GM12864 (cell line): ENCODE results near the gene B3GALT4.

Experiments
- DNase-seq: peaks from one replicate; pipeline ENCODE4 v3.0.0-alpha.2; 2011; ENCODE audit warnings: low read depth
- H3K4me3 ChIP-seq: 2 replicates; pipeline ENCODE4 v1.5.1; 2011; ENCODE audit warnings: mild to moderate bottlenecking, low read depth, low read length, control low read depth
- TF ChIP-seq, protein P1 (sequence below): IDR thresholded peaks from 2 replicates; pipeline ENCODE4 v1.5.1; 2011; ENCODE audit warnings: low read depth, mild to moderate bottlenecking, moderate library complexity, low read length, control low read depth, inconsistent platforms; ENCODE audit errors: missing control alignments

Gene B3GALT4

DNA sequence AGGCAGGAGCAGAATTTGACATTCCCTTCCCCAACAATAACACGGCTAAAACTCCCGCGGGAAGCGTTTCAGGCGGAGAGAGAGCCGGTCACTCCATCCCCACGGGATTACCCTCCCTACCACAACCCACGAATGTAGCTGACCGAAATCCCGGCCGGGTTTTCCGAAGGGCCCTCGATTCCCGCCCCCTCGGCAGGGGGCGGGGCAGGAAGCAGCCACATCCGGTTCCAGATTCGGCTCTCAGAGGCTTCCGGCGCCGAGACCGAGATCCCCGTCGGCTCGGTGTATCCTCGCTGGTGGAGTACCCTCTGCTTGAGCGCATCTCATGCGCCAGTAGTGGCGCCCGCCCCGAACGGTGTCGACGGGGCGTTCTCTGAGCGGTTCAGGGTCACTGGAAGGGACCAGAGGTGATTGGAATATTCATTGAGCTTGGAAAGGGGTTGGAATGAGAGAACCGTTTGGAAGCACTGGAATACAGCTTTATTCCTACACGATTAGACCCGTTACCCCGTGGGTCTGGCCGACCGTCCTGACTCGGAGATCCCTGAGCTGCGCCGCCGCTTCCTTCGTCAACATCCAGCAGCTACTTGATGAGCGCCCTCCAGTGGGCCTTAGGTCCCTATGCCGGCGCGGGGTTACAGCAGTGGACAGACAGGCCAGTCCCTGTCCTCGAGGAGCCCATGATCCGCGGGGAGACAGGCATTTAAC lies 22.5 kb downstream of the B3GALT4 start:
- H3K4me3 ChIP-seq, result peak overlapping the region; percentile 69
- TF ChIP-seq, protein P1, sequence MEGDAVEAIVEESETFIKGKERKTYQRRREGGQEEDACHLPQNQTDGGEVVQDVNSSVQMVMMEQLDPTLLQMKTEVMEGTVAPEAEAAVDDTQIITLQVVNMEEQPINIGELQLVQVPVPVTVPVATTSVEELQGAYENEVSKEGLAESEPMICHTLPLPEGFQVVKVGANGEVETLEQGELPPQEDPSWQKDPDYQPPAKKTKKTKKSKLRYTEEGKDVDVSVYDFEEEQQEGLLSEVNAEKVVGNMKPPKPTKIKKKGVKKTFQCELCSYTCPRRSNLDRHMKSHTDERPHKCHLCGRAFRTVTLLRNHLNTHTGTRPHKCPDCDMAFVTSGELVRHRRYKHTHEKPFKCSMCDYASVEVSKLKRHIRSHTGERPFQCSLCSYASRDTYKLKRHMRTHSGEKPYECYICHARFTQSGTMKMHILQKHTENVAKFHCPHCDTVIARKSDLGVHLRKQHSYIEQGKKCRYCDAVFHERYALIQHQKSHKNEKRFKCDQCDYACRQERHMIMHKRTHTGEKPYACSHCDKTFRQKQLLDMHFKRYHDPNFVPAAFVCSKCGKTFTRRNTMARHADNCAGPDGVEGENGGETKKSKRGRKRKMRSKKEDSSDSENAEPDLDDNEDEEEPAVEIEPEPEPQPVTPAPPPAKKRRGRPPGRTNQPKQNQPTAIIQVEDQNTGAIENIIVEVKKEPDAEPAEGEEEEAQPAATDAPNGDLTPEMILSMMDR, result peak; percentile 67
- peak; percentile 79 for DNase-seq

DNA sequence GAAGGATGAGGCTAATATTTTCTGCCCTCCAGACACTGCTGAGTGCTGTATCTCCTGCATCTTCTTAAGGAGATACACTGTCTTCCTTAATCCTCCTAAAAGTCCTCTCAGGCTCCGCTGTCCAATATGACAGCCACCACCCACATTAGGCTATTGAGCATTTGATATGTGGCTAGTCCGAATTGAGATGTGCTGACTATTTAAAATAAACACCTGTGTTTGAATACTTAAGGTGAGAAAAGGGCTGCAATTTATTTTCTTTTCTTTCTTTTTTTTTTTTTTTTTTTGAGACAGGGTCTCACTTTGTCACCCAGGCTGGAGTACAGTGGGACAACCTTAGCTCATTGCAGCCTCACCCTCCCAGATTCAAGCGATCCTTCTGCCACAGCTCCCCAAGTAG lies 25.0 kb downstream of the B3GALT4 start:
- no peak for DNase-seq
- H3K4me3 ChIP-seq, result no peak overlapping the region
- TF ChIP-seq, protein P1, result no peak

DNA sequence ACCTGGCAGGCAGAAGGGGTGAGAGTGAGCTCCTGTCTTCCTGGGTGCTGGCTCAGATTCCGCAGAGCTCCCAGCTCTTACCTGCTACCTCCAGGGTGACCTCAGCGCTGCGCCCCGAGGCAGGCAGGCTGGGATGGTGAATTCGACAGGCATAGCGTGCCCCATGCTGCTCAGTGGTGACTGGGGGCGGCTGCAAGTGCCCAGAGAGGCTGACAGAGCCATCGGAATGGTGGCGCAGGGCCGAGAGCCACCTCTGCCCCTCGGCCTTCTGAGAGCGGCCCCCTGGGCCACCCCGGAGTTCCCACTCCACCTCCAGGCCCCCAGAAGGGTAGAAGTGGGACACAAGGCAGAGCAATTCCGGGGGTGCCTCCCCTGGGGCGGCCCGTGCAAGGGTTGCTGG lies 27.3 kb downstream of the B3GALT4 start:
- H3K4me3 ChIP-seq, result no peak overlapping the region
- DNase-seq, result no peak
- TF ChIP-seq, protein P1, result no peak

DNA sequence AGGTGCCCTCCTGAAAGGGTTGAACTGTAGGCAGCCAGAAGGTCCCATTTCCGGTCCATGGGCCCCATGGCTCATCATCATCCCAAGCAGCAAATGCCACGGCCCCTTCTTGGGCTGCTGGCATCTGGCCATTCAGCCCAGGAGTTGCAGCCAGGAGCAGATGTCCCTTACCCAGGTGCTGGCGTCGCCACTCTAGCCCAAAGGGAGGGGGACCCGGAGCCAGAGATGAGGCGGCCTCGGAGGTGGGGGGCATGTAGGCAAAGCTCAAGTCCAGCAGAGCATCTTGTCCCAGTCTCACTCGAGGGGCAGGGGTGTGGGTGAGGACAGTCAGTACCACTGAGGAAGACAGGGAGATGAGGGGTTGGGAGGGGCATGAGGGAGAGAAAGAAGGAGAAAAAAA lies 28.1 kb downstream of the B3GALT4 start:
- TF ChIP-seq, protein P1, result no peak
- DNase-seq, result no peak
- H3K4me3 ChIP-seq, result no peak overlapping the region

DNA sequence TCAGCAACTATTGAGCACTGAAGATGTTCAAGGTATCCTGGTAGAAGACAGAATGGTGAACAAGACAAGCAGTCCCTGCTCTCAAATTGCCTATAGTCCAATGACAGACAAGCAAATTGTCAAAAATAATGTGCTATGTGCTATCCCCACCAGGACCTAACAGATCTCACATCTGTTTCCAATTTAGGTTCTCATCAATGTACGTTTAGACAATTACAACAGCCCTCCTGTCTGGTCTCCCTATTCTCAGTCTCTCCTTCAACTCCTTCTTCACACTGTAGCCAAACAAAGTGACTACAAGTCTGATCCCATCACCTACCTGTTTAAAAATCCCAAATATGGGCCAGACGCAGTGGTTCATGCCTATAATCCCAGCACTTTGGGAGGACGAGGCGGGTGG lies 29.4 kb downstream of the B3GALT4 start:
- no peak for DNase-seq
- TF ChIP-seq, protein P1, result no peak
- H3K4me3 ChIP-seq, result no peak overlapping the region

DNA sequence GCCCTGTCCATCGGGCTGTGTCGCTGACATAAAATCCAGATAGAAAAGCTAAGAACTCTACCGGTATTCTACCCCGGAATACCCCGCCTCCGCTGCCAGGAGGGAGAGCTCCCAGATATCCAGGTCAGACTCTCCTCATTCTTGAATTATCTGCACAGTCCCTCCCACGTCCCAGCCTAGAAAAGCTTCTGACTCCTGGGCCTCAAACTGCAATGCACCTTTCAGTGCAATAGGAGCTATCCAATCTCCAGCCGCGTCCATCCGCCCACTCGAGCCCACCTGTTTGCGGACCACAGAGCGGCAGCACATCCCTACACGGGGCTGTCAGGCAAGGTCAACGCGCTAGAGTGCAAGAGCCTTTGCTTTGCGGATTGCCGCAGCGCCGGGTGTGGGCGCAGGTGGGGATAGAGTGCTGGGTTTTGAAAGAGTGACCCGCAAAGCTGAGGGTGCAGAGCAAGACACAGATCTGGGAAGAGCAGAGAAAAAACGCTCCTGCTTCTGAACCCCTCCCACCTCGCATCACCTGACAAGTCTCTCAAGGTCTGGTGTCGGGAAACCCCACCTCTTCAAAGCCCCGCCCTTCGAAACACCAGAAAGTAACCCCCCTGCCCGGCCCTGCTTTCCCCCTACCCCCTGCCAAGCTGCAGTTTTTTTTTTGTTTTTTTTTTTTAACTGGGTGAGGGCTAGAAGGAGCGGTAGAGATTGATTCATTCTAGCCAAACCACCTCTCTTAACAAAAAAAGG lies 35.6 kb downstream of the B3GALT4 start:
- peak; percentile 80 for DNase-seq

More for the DNA sequence above, 35.6 kb downstream of the B3GALT4 start:
- TF ChIP-seq, protein P1, result no peak
- peak overlapping the region; percentile 69 for H3K4me3 ChIP-seq
